ENCODE data around the gene PAX2.

The PAX2 gene

DNA sequence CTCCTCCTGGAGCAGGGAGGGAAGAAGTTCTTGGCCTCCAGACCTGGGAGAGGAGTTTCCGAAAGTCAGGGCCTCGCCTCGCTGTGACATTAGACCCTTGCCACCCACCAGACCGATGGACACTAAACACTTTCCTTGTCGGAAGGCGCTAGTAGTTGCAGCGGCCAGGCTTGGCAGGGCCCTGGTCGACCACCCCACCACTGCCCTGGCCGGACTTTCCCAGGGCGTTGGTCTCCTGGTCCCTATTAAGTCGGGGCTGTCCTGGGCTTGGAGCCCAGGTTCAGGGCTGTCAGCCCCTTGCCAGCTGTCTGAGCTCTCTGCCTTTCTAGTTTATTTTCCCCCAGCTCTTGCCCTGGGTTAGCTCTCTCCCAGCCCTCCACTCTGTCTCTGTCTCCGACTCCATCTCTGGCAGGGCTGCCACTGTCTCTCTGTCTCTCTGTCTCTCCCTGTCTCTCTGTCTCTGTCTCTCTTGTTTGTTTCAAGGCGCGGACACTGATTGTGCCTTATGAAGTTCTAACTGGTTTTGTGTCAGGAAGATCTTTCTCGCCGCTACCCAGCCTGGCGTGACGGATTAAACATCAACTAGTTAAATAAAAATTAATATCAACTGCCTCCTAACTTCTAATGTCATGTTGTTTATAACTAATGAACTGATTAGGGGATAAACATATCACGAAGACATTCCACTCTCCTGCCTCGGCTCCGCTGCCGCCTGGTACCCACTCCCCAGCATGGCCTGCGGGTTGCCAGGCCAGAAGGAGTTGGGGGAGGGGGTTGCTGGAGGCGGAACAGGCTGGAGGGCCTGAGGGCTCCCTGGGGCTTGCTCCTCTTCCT is 13.8 kb upstream of the PAX2 start:
- ATAC-seq (no peak), DNase-seq (ENCODE audit: low spot score in 2 of 2) (no peak)
- H3K9me3 Mint-ChIP-seq: no peaks in the 10 kb centered on the region
- H3K36me3 Mint-ChIP-seq: no peaks in the 10 kb centered on the region
- H3K27ac Mint-ChIP-seq: no peak overlapping the region
- H3K4me3 Mint-ChIP-seq: peak overlapping the region; percentile 77
- peaks cover 50% of the 10 kb centered on the region for H3K4me1 Mint-ChIP-seq

GRCh38 chr10:100732241-100732596 is 13.2 kb upstream of the PAX2 start:
- Mint-ChIP-seq H3K9me3 (no peaks in the 10 kb centered on the region), H3K36me3 (no peaks in the 10 kb centered on the region), H3K4me1 (peaks cover 56% of the 10 kb centered on the region), H3K27ac (no peak overlapping the region), H3K4me3 (no peak overlapping the region)
- ATAC-seq: no peak
- no peak for DNase-seq (ENCODE audit: low spot score in 2 of 2)

- Mint-ChIP-seq H3K36me3 (no peaks in the 10 kb centered on the region), H3K4me1 (peaks cover 67% of the 10 kb centered on the region), H3K27ac (no peak overlapping the region), H3K9me3 (no peaks in the 10 kb centered on the region), H3K4me3 (no peak overlapping the region)
- ATAC-seq: no peak
- DNase-seq (ENCODE audit: low spot score in 2 of 2): no peak
Measured at GRCh38 chr10:100733329-100733728, 12.1 kb upstream of the PAX2 start.

DNA sequence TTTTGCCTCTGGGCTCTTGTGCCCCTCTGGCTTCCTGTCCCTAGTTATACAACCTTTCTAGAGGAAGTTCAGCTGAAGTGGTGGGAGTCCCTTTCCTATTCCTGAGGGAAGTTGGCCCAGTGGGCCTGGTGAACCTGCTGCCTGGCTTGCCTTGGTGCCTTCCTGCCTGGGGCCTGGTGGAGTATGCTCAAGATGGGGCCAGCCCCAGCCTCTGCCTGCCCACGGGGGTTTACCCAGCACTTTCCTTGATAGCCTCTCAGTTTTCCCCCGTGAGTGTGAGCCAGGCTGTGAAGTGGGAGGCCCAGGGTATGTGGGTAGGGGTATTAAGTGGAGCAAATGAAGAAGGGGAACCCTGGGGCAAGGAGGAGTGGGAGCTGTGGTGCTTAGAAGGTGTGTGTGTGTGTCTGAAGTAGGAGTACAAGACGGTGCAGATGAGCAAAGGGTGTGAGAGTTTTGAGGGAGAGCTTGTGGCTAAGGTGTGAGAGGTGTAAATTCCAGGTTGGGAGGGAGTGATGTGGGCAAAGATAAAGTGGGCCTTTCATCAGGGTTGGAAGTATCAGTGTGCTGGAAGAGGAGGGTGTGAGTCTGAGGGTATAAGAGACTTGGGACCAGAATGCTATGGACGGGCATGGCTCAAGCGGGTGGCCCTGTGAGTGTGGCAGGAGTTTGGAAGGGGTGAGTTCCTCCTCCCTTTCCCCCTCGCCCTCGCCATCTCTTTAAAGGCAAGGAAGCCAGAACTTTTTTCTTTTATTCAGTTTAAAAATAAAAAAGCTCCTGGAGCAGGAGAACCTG is 10.9 kb upstream of the PAX2 start:
- Mint-ChIP-seq H3K36me3 (no peaks in the 10 kb centered on the region), H3K4me3 (peak overlapping the region; percentile 1), H3K27ac (no peak overlapping the region), H3K4me1 (peaks cover 60% of the 10 kb centered on the region), H3K9me3 (no peaks in the 10 kb centered on the region)
- ATAC-seq (no peak), DNase-seq (ENCODE audit: low spot score in 2 of 2) (no peak)

GRCh38 chr10:100735087-100735336 is 10.4 kb upstream of the PAX2 start:
- H3K4me3 Mint-ChIP-seq: peak overlapping the region; percentile 1
- H3K9me3 Mint-ChIP-seq: no peaks in the 10 kb centered on the region

GRCh38 chr10:100735337-100736143 is 9.8 kb upstream of the PAX2 start:
- H3K36me3 Mint-ChIP-seq: no peaks in the 10 kb centered on the region
- H3K27ac Mint-ChIP-seq: no peak overlapping the region
- H3K4me1 Mint-ChIP-seq: peaks cover 49% of the 10 kb centered on the region

More at GRCh38 chr10:100735087-100735336, 10.4 kb upstream of the PAX2 start:
- no peak for DNase-seq (ENCODE audit: low spot score in 2 of 2)
- no peak for ATAC-seq
- Mint-ChIP-seq H3K36me3 (no peaks in the 10 kb centered on the region), H3K4me1 (peaks cover 55% of the 10 kb centered on the region), H3K27ac (no peak overlapping the region)

GRCh38 chr10:100736144-100736808 is 9.1 kb upstream of the PAX2 start:
- no peaks in the 10 kb centered on the region for H3K36me3 Mint-ChIP-seq
- no peaks in the 10 kb centered on the region for H3K9me3 Mint-ChIP-seq
- ATAC-seq (no peak), DNase-seq (ENCODE audit: low spot score in 2 of 2) (no peak)
- H3K4me1 Mint-ChIP-seq: peaks cover 50% of the 10 kb centered on the region
- no peak overlapping the region for H3K4me3 Mint-ChIP-seq
- H3K27ac Mint-ChIP-seq: no peak overlapping the region

More at GRCh38 chr10:100735337-100736143, 9.8 kb upstream of the PAX2 start:
- DNase-seq (ENCODE audit: low spot score in 2 of 2) (no peak), ATAC-seq (peak; percentile 11)
- H3K4me3 Mint-ChIP-seq: peak overlapping the region; percentile 1
- H3K9me3 Mint-ChIP-seq: no peaks in the 10 kb centered on the region

DNA sequence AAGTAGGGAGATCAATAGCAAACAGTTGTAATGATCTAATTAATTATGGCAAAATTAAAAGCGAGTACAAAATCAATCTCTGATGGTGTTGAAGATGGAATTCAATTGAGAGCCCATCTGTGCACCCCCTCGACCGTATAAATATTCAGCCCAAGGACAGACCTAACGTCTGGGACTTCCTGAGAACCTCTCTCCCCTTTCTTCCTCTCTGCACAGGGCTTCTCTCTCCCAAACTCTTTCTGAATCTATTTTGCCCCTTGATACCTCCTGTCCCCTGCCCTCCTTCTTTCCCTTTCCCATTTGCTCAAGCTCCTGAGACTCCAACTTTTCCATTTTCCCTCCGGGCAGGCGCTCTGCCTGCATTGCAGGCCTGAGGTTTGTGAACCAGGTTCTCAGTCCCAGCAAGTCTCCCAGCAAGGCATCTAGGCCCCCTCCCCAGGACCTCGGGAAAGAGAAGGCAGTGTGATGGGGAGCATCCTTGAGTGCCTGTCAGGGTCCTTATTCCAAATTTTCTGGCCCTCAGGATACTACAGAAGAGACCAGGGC is 8.5 kb upstream of the PAX2 start:
- no peak for ATAC-seq
- peak overlapping the region; percentile 58 for H3K4me3 Mint-ChIP-seq
- no peaks in the 10 kb centered on the region for H3K9me3 Mint-ChIP-seq
- no peaks in the 10 kb centered on the region for H3K36me3 Mint-ChIP-seq
- H3K4me1 Mint-ChIP-seq: peaks cover 44% of the 10 kb centered on the region
- H3K27ac Mint-ChIP-seq: no peak overlapping the region
- DNase-seq (ENCODE audit: low spot score in 2 of 2): no peak

GRCh38 chr10:100737355-100738054 is 7.9 kb upstream of the PAX2 start:
- no peak for DNase-seq (ENCODE audit: low spot score in 2 of 2)
- H3K27ac Mint-ChIP-seq: no peak overlapping the region
- H3K4me3 Mint-ChIP-seq: peak overlapping the region; percentile 58
- H3K36me3 Mint-ChIP-seq: no peaks in the 10 kb centered on the region
- ATAC-seq: no peak
- peaks cover 38% of the 10 kb centered on the region for H3K4me1 Mint-ChIP-seq
- H3K9me3 Mint-ChIP-seq: no peaks in the 10 kb centered on the region

DNA sequence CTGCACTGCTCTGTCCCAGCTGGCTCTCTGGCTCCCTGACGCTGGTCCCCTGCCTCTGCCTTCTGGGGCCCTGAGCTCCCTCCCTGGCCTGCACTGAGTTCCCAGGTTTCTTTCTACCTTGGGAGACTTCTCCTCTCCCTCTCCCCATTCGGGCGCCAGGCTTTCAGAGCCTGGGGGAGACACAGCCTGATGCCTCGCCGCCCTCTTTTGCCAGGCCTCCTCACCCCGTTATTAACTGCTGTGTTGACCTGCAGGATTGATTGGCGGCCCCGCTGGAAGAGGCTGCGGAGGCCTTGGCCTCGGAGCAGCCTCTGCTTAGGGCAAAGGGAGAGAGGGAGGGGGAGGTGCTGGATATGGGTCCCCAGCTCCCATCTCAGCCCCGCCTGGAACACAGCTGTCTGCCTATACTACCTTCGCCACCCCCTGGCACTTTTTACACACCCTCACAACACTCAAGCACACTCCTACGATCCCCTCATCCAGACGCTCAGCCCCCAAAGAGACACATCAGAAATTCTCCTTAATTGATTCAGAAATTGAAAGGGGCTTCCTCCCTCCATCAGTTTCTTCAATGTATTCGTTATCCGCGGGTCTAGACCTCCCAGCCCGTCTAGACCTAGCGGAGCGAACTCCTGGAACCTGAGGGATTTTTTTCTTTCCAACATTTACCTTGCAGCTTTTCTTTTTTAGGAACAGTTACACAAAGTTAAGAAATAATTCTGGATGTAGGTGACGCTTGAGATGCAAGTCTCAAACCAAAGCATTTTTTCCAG is 7.1 kb upstream of the PAX2 start:
- ATAC-seq (no peak), DNase-seq (ENCODE audit: low spot score in 2 of 2) (no peak)
- Mint-ChIP-seq H3K9me3 (no peaks in the 10 kb centered on the region), H3K4me1 (peaks cover 44% of the 10 kb centered on the region), H3K27ac (no peak overlapping the region), H3K4me3 (peak overlapping the region; percentile 58), H3K36me3 (no peaks in the 10 kb centered on the region)

- Mint-ChIP-seq H3K9me3 (no peaks in the 10 kb centered on the region), H3K27ac (no peak overlapping the region), H3K4me1 (peaks cover 53% of the 10 kb centered on the region), H3K4me3 (no peak overlapping the region), H3K36me3 (no peaks in the 10 kb centered on the region)
- ATAC-seq: no peak
- DNase-seq (ENCODE audit: low spot score in 2 of 2): no peak
Measured at GRCh38 chr10:100739517-100740368, 5.6 kb upstream of the PAX2 start.

- H3K4me3 Mint-ChIP-seq: no peak overlapping the region
- ATAC-seq (no peak), DNase-seq (ENCODE audit: low spot score in 2 of 2) (no peak)
- no peak overlapping the region for H3K27ac Mint-ChIP-seq
- H3K4me1 Mint-ChIP-seq: peaks cover 49% of the 10 kb centered on the region
- H3K9me3 Mint-ChIP-seq: no peaks in the 10 kb centered on the region
- H3K36me3 Mint-ChIP-seq: no peaks in the 10 kb centered on the region
Measured at GRCh38 chr10:100740476-100741377, 4.7 kb upstream of the PAX2 start.

Data from stimulated activated effector memory CD8-positive, alpha-beta T cell treated with anti-CD3 and anti-CD28 coated beads, Interleukin-12 subunit alpha, Interleukin-12 subunit beta, amount 100 ng/mL, for 72 hours (primary cell).